IPS DF 19.7 (cell line): ENCODE data around the gene GCLC.

Experiments used
- DNase-seq: peaks from one replicate; pipeline ENCODE4 v3.0.0-alpha.2; 2013; ENCODE audit warnings: low read depth, low spot score

Gene GCLC

DNA sequence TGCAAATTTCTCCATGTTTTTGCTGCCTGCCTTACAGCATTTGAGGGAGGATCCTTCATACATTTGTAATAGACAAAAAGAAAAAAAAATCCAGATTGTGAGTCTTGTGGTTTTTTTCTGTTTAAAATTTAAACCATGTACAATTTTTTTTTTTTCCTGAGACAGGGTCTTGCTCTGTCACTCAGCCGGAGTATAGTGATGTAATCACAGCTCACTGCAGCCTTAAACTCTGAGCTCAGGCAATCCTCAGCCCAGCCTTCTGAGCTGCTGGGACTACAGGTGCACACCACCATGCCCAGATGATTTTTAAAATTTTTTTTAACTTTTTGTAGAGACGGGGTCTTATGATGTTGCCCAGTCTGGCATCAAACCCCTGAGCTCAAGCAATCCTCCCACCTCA, 97.0 kb downstream of the GCLC start:
- no peak for DNase-seq
